Hypothalamus (tissue), 51 donors: Measurements from ENCODE around the gene RNF41.
"Not testable (repeated sequence)": the region's sequence is repeated elsewhere in the genome, so short reads cannot be mapped to it uniquely, and the experiment has no call there.

Source experiments
- DNase-seq, 51 donors: peaks; one replicate each; lab custom pipeline; 2025; lab: John Stamatoyannopoulos, UW

Gene RNF41

GRCh38 chr12:56219840-56220239, 1.9 kb downstream of the RNF41 start:
- DNase-seq, result no peak

- DNase-seq, result no peak
Measured at GRCh38 chr12:56216461-56216860, 5.3 kb downstream of the RNF41 start.

GRCh38 chr12:56213878-56214277, 7.8 kb downstream of the RNF41 start:
- DNase-seq, result no peak

- DNase-seq, result no peak
Measured at GRCh38 chr12:56212361-56212760, 9.4 kb downstream of the RNF41 start.

GRCh38 chr12:56208006-56208405, 13.7 kb downstream of the RNF41 start:
- DNase-seq, result no peak

GRCh38 chr12:56206452-56207166, 15.1 kb downstream of the RNF41 start:
- peak in 22 of 51 donors; percentile 1 to 34 (median 14) for DNase-seq

- DNase-seq, result no peak
Measured at GRCh38 chr12:56205445-56205844, 16.3 kb downstream of the RNF41 start.

GRCh38 chr12:56204275-56204674, 17.4 kb downstream of the RNF41 start:
- DNase-seq, result no peak

- DNase-seq, result no peak
Measured at GRCh38 chr12:56202838-56203237, 18.9 kb downstream of the RNF41 start.

- no peak for DNase-seq
Measured at GRCh38 chr12:56202366-56202765, 19.4 kb downstream of the RNF41 start.

- DNase-seq, result no peak
Measured at GRCh38 chr12:56198836-56199235, 22.9 kb downstream of the RNF41 start.

- DNase-seq, result no peak
Measured at GRCh38 chr12:56197921-56198635, 23.6 kb downstream of the RNF41 start.

GRCh38 chr12:56196818-56197550, 24.7 kb downstream of the RNF41 start:
- not testable (repeated sequence) for DNase-seq

- DNase-seq, result peak in 34 of 51 donors; percentile 1 to 77 (median 35)
Measured at GRCh38 chr12:56193025-56193578, 28.6 kb downstream of the RNF41 start.

GRCh38 chr12:56192582-56192981, 29.1 kb downstream of the RNF41 start:
- no peak for DNase-seq

GRCh38 chr12:56190695-56191155, 31.0 kb downstream of the RNF41 start:
- peak in 1 of 51 donors; percentile 34 for DNase-seq

GRCh38 chr12:56189918-56190694, 31.6 kb downstream of the RNF41 start:
- peak; percentile 31 to 88 (median 65) for DNase-seq

- peak in 50 of 51 donors; percentile 23 to 85 (median 69) for DNase-seq
Measured at GRCh38 chr12:56189099-56189917, 32.4 kb downstream of the RNF41 start, which contains the start of gene SMARCC2. Gene SMARCC2 (minus strand): TSS chr12:56189483. CDS start chr12:56189461, 22 bp downstream.

GRCh38 chr12:56188778-56189098, 33.0 kb downstream of the RNF41 start:
- DNase-seq, result peak in 10 of 51 donors; percentile 18 to 60 (median 39)
